ENCODE measurements around the gene SDE2.
"Not testable (repeated sequence)": the region's sequence is repeated elsewhere in the genome, so short reads cannot be mapped to it uniquely, and the experiment has no call there.

Gene SDE2

DNA sequence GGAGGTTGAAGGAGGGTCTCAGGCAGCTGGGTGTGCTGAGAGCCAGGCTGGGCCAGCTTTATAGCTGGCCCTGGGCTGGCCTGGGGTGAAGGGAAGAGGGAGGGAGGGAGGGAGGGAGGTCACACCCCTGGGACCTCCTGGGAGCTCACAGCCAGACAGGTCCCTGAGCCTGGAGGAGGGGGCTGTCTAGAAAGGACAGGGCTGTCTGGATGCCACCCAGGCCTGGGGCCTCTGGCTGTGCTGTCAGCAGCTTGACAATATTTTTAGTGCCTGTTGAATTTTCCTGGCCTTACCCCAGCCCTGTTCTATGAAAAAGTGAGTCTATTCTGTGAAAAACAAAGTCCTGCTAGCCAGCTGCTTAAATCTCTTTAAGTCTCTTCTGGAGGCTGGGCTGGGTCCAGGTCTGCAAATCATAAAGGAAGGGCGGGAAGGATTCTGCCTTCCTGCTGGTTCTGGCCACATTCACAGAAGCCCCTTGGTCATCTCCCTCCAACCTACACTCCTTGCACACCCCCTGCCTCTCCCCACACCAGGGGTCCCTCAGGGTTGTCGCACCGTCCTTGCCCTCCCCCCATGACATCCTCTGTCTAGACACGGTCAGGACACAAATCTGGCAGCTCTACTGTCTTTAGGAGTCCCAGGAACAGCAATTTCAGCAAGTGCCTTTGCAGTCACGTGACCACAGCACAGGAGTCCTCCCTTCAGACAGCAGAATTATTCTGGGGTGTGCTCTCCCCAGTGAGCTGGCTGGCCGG, 57.8 kb downstream of the SDE2 start, which contains the start of gene LEFTY2:
Gene LEFTY2, minus strand, starts transcription at position 34 of the 755 bp plus-strand sequence. CDS start 80 bp downstream, outside the sequence.
- no peak for DNase-seq

GRCh38 chr1:225940385-225941151, 58.6 kb downstream of the SDE2 start:
- no peak for DNase-seq

- DNase-seq = not testable (repeated sequence)
These were observed 59.2 kb downstream of the SDE2 start for GRCh38 chr1:225939939-225940310.

DNA sequence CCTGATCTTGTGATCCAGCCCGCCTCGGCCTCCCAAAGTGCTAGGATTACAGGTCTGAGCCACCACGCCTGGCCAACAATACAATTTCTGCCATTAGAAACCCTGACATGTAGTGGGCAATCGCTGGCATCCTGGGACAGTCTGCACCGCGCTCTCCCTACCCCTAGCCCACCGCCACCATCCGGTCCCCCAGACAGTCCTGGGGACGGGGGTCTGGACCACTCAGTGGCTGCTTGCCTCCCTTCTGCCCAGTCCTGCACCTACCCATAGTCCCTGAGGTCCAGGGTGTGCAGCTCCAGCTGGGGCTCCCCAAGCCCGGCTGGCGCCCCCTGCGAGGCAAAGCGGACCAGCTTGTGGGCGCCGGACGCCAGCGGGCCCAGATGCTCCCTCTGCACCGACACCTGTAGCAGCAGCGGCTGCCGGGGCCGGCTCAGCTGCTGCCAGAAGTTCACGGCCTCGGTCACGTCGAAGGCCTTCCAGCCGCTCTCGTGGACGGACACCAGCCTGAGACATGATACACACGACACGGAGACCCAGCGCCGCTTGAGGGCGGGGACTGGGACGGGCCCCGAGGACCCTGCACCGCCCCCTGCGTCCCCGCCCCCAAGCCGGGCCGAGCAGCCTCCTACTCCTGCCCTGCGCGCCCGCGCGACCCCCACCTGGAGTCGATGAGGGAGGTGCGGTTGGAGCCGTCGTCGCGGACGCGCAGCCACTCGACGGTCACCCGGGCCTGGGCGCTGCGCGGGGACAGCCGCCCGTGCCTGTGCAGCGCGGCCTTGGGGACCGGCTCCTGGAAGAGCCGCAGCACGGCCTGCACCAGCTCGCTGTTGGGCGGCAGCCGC, 59.8 kb downstream of the SDE2 start:
- not testable (repeated sequence) for DNase-seq

DNA sequence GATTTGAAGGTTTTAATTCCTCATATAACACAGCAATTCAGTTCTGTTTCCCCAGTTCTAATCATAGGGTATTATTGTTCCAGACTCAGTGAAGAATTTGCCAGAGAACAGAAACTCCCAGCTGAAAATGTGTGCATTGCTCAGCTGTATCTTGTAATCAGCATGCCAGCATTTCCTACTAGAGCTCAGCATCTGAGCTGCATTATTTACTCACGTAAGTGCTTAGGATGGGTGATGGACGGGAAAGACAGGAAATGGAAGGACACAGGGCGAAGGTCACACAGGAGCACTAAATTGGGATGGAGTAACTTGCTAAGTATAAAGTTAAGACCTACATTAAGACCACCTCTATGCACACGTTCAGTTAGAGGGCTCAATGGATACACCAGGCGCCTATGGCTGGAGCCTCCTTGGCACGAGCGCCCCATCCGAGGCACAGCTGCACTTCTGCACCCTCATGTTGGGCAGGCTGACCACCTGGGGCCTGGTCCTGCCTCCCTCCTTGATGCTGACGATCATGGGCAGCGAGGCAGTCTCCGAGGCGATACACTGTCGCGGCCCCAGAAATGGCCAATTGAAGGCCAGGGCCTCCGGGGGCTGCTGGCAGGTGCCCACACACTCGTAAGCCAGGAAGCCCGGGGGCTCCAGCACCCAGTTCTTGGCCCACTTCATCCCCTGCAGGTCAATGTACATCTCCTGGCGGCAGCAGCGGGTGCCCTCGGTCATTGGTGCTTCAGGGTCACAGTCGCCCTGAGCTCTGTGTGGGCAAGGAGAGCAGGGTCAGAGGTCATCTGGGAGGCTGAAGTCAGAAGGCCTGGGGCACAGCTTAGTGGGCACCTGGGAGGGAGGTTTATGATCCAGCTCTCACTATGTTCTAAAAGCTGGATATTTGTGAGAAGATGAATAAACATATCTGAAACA, 61.8 kb downstream of the SDE2 start:
- DNase-seq = no peak

DNA sequence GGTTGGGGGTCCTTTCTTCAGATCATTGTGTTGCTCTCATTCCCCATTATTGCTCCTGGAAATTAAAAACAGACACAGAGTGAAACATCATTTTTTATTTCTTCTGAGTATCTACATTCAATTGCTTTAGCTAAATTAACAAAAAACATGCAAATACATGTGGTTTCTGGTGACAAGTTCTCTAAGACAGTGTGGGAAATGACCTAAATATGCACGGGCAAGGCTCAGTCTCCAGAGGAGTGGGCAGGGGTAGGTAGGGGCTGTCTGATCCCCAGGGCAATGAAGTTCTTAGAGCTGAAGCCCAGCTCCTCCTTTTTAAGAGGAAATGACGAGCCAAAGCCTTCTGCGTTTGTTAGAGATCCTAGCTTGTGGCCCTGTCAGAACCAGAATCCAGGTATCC, 62.6 kb downstream of the SDE2 start:
- no peak for DNase-seq

GRCh38 chr1:225936086-225936485, 63.1 kb downstream of the SDE2 start:
- DNase-seq = not testable (repeated sequence)

- no peak for DNase-seq
These were observed 64.4 kb downstream of the SDE2 start for GRCh38 chr1:225934711-225935110.

- no peak for DNase-seq
These were observed 66.1 kb downstream of the SDE2 start for GRCh38 chr1:225933072-225933471.
